ENCODE data around the gene ATM. TPM values are rescaled to one million over a fixed set of nuclear protein-coding genes. Genes with fewer than 3 reads are reported as not detected.
"Not testable (repeated sequence)": the region's sequence is repeated elsewhere in the genome, so short reads cannot be mapped to it uniquely, and the experiment has no call there.

Gene ATM
- total RNA-seq, 4 donors from 2014 or later: 18.4 to 44.9 (median 33.3) TPM

- TF ChIP-seq, protein P1, sequence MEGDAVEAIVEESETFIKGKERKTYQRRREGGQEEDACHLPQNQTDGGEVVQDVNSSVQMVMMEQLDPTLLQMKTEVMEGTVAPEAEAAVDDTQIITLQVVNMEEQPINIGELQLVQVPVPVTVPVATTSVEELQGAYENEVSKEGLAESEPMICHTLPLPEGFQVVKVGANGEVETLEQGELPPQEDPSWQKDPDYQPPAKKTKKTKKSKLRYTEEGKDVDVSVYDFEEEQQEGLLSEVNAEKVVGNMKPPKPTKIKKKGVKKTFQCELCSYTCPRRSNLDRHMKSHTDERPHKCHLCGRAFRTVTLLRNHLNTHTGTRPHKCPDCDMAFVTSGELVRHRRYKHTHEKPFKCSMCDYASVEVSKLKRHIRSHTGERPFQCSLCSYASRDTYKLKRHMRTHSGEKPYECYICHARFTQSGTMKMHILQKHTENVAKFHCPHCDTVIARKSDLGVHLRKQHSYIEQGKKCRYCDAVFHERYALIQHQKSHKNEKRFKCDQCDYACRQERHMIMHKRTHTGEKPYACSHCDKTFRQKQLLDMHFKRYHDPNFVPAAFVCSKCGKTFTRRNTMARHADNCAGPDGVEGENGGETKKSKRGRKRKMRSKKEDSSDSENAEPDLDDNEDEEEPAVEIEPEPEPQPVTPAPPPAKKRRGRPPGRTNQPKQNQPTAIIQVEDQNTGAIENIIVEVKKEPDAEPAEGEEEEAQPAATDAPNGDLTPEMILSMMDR (IDR thresholded peaks at IDR 0.05): no peak
- no peak for TF ChIP-seq POLR2A (IDR thresholded peaks at IDR 0.05)
- intact Hi-C loops (cut with DNase I; ENCODE audit: low total_unique reads): no loop called here
- no peak for DNase-seq (ENCODE audit: low spot score in 2 of 2)
- no peak overlapping the region for H3K4me3 ChIP-seq (ENCODE audit: low read depth, poor library complexity, severe bottlenecking)
- 62 to 70% methylated on average over 4 of the region's 4 CpGs for WGBS, 2 donors
Observed at GRCh38 chr11:108278546-108278945, 55.7 kb downstream of the ATM start.

GRCh38 chr11:108278954-108279353, 56.1 kb downstream of the ATM start:
- no peak for TF ChIP-seq POLR2A (IDR thresholded peaks at IDR 0.05)
- no peak for DNase-seq (ENCODE audit: low spot score in 2 of 2)
- H3K4me3 ChIP-seq (ENCODE audit: low read depth, poor library complexity, severe bottlenecking): no peak overlapping the region
- WGBS, 2 donors: 88 to 93% methylated on average over 4 of the region's 4 CpGs
- intact Hi-C loops (cut with DNase I; ENCODE audit: low total_unique reads): no loop called here

DNA sequence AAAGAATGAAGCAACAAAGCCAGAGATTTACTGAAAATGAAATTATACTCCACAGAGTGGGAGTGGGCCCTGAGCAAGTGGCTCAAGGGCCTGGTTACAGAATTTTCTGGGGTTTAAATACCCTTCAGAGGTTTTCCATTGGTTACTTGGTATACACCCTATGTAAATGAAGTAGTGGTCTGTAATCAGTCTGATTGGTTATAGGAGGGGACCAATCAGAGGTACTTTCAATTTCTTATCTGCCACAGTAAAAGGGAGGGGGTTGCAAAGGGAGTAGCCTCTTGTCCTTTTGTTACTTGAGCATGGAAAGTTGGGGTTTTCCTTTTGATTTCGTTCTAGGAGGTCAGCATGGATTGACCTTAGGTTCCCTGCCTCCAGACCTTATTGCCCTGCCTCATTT, 63.5 kb downstream of the ATM start:
- 88 to 90% methylated on average over 1 of the region's 1 CpG for WGBS, 2 donors
- no peak overlapping the region for H3K4me3 ChIP-seq (ENCODE audit: low read depth, poor library complexity, severe bottlenecking)
- TF ChIP-seq POLR2A (IDR thresholded peaks at IDR 0.05): no peak
- TF ChIP-seq, protein P1 (IDR thresholded peaks at IDR 0.05): no peak
- DNase-seq (ENCODE audit: low spot score in 2 of 2): no peak
- intact Hi-C loops (cut with DNase I; ENCODE audit: low total_unique reads): no loop called here

- no peak overlapping the region for H3K4me3 ChIP-seq (ENCODE audit: low read depth, poor library complexity, severe bottlenecking)
- WGBS, 2 donors: 85 to 86% methylated on average over 3 of the region's 3 CpGs
- no peak for DNase-seq (ENCODE audit: low spot score in 2 of 2)
- intact Hi-C loops (cut with DNase I; ENCODE audit: low total_unique reads): no loop called here
- no peak for TF ChIP-seq POLR2A (IDR thresholded peaks at IDR 0.05)
- TF ChIP-seq, protein P1 (IDR thresholded peaks at IDR 0.05): no peak
Observed at GRCh38 chr11:108286956-108287355, 64.1 kb downstream of the ATM start.

GRCh38 chr11:108289066-108289465, 66.2 kb downstream of the ATM start:
- DNase-seq (ENCODE audit: low spot score in 2 of 2); H3K4me3 ChIP-seq (ENCODE audit: low read depth, poor library complexity, severe bottlenecking): not testable (repeated sequence)

GRCh38 chr11:108289699-108290098, 66.8 kb downstream of the ATM start:
- DNase-seq (ENCODE audit: low spot score in 2 of 2): no peak
- no peak overlapping the region for H3K4me3 ChIP-seq (ENCODE audit: low read depth, poor library complexity, severe bottlenecking)
- intact Hi-C loops (cut with DNase I; ENCODE audit: low total_unique reads): no loop called here
- TF ChIP-seq POLR2A (IDR thresholded peaks at IDR 0.05): no peak
- TF ChIP-seq, protein P1 (IDR thresholded peaks at IDR 0.05): no peak
- WGBS, 2 donors: 85 to 90% methylated on average over 6 of the region's 6 CpGs

More at GRCh38 chr11:108289066-108289465, 66.2 kb downstream of the ATM start:
- intact Hi-C loops (cut with DNase I; ENCODE audit: low total_unique reads): not testable (repeated sequence)

GRCh38 chr11:108293229-108293628, 70.4 kb downstream of the ATM start:
- H3K4me3 ChIP-seq (ENCODE audit: low read depth, poor library complexity, severe bottlenecking): no peak overlapping the region
- TF ChIP-seq, protein P1 (IDR thresholded peaks at IDR 0.05): no peak
- TF ChIP-seq POLR2A (IDR thresholded peaks at IDR 0.05): no peak
- intact Hi-C loops (cut with DNase I; ENCODE audit: low total_unique reads): no loop called here
- WGBS, 2 donors: 95 to 96% methylated on average over 3 of the region's 3 CpGs
- DNase-seq (ENCODE audit: low spot score in 2 of 2): no peak
